Mesangial cell (primary cell): ENCODE measurements around the gene SCNN1G. TPM values are rescaled to one million over a fixed set of nuclear protein-coding genes. Genes with fewer than 3 reads are reported as not detected.

ENCODE experiments used
- total RNA-seq: library from RNA; depleted of rRNA; stranded (reverse); fragments of >200 nt; gene quantifications from 2 replicates; pipeline ENCODE4 v1.2.3, GENCODE V29; 2015

The SCNN1G gene
- total RNA-seq = under 0.01 and 0.13 TPM in 2 replicates

GRCh38 chr16:23182679-23183542, at the start of gene SCNN1G:
Gene SCNN1G (plus strand): TSS chr16:23182745. CDS start chr16:23186272, 3,527 bp downstream.

GRCh38 chr16:23149267-23149992, 33.1 kb upstream of the SCNN1G start, which contains the start of gene USP31:
Gene USP31 (minus strand): TSS chr16:23149452. CDS start chr16:23149270, 182 bp downstream.

Other genes with a start within 250 kb of the SCNN1G start
- 8.1 and 9.4 TPM in 2 replicates for gene USP31, start 33.3 kb upstream of the SCNN1G start, total RNA-seq
- not detected in 2 replicates for gene SCNN1B, start 119.6 kb downstream of the SCNN1G start, total RNA-seq